ENCODE data around the gene FSCN2. TPM values are rescaled to one million over a fixed set of nuclear protein-coding genes. Genes with fewer than 3 reads are reported as not detected.
A peak's percentile ranks its signal among the peaks of the same experiment; 100 is the strongest.

The FSCN2 gene
- total RNA-seq, 1 donor from 2014 or later, result 0.26 TPM

DNA sequence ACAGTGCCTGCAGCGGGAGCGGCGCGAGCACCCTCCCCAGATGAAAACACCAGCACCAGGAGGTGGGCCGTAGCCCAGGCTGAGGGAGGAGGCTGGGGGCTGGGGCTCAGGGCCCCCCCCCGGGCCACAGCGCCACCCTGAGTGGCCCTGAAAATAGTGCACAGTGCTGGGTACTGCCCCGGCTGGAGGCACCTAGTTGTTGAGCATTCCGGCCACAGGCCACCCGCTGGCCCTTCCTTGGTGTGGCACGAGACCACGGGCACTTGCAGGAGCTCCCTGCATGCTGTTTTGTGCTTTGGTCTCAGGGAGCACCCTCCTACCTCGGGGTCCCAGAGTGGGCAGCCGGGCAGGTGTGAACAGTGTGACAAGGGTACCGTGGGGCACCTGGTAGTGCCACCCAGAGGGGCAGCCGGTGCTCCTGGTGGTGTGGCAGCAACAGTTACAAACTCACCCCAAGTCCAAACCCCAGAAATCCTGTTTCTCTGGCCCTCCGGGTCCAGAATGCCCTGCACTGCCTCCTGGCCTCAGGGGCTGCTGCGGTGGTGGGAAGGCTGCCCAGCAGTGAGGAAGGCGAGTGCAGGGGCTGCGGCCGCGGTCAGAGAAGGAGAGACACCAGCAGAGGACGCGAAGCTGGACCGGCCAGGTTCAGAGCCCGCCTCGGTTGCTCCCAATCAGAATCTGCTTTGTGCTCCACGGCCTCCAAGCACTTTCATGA lies 11.9 kb downstream of the FSCN2 start:
- DNase-seq (ENCODE audit: low read depth in 2 of 2), result no peak

DNA sequence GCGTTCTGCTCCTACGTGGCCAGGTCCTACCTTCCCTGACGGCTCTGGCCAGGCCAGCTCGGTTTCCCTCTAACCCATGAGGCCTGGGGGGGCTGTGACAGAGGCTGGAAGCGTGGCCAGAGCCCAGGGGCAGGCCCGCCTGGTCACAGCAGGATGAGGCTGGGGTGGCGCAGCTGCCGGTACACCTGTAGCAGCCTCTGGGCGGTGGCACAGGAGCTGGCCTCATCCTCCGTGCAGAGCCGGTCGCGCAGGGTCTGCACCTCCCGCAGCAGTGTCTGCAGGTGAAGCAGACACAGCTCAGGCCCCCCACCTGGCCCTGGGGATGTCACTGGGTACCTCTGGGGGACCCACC lies 12.5 kb downstream of the FSCN2 start:
- no peak for DNase-seq (ENCODE audit: low read depth in 2 of 2)

DNA sequence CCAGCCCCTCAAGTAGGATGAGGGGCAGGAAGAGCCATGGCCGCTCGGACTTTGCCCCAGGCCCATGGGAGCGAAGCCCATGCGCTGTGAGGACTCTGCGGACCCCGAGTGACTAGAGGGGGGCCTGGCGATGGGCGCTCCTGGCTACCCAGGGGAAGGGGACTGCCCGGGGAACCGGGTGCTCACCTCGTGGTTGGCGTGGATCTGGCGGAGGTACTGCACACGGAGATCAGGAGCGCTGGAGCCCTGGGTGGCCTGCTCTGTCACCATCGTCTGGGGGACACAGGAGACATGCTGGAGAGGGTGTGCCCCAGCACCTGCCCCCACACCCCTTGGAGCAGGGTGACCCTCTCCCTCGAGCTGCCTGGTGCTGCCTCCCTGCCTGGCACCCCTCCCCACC lies 12.9 kb downstream of the FSCN2 start:
- DNase-seq (ENCODE audit: low read depth in 2 of 2), result no peak

DNA sequence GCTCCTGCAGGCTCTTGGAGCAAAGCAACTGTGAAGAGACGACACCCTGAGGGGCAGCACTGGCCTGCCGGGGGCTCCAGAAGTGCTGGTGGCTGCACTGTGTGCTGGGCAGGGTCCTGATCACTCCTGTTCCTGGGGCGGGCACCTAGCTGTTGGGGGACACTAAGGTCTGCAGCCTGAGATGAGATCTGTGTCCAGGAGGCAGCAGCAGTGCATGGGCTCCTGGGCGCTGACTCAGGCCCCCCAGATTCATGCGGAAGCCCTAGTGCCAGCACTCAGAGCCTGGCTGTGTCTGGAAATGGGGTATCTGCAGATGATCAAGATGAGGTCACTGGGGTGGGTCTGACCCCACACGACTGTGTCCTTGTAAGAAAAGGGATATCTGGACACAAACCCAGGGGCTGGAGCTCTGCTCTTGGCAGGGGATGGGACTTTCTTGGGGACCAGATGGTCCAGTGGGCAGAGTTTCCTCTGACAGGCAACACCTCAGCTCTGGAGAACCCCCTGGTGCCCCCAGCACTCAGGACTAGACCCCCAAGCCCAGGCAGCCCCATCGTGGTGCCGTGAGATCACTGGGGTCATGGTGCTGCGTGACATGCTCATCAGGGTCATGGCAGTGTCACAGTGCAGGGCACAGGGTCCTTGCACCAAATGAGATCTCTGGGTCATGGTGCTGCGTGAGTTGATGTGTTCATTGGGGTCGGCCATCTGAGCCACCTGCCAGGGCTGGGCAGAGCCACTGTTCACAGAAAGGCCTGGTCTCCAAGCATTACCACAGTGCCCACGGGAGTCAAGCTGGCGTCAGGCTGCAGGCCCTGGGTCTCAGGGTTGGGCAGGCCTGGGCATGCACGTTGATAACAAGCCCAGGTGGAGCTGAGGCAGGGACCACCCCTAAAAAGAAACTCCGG lies 14.5 kb downstream of the FSCN2 start:
- no peak for DNase-seq (ENCODE audit: low read depth in 2 of 2)

GRCh38 chr17:81543339-81543675 lies 15.1 kb downstream of the FSCN2 start:
- DNase-seq (ENCODE audit: low read depth in 2 of 2), result no peak

DNA sequence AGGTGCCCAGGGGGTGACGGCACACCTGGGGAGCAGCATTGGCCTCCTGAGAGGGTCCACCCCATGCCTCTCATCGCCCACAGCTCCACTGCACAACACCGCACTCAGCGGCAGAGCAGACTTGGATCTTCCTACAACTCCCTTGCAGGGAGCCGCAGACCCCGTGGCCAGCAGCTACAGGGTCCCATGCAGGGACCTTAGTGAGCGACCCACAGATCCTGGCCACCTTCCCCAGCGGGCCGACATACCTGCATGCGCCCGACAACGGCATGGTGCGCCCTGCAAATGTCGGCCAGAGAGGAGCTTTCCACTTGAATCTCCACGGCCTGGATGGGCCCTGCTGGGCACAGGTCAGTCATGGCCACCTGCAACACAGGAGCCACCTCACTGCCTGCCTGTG lies 15.6 kb downstream of the FSCN2 start:
- no peak for DNase-seq (ENCODE audit: low read depth in 2 of 2)

DNA sequence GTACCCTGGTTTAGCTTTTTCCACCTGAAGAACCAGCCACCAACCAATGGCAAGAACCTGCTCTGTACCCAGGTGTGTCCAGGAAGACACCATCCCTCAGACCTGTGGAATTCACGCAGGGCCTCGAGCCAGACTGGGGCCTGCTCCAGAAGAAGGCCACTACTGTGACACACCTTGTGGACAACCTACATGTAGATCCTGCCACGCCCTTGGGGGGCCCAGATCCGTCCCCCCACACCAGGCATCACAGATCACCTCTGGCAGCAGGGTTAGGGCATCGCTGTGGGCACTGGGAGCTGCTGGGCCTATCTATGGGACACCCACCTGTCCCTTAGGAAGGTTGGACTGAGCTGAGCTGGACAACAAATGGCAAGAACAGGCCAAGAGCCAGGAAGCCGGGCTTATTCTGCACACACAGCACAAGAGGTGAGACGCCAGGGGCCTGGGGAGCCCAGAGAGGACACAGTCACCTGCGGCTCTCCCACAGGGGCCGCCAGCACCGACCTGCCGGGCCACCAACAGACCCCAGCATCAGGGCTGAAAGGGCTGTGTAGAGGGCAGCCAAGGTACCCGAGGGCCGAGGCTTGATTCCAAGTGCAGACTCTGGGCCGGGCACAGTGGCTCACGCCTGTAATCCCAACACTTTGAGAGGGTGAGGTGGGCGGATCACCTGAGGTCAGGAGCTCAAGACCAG lies 16.3 kb downstream of the FSCN2 start:
- DNase-seq (ENCODE audit: low read depth in 2 of 2), result no peak

DNA sequence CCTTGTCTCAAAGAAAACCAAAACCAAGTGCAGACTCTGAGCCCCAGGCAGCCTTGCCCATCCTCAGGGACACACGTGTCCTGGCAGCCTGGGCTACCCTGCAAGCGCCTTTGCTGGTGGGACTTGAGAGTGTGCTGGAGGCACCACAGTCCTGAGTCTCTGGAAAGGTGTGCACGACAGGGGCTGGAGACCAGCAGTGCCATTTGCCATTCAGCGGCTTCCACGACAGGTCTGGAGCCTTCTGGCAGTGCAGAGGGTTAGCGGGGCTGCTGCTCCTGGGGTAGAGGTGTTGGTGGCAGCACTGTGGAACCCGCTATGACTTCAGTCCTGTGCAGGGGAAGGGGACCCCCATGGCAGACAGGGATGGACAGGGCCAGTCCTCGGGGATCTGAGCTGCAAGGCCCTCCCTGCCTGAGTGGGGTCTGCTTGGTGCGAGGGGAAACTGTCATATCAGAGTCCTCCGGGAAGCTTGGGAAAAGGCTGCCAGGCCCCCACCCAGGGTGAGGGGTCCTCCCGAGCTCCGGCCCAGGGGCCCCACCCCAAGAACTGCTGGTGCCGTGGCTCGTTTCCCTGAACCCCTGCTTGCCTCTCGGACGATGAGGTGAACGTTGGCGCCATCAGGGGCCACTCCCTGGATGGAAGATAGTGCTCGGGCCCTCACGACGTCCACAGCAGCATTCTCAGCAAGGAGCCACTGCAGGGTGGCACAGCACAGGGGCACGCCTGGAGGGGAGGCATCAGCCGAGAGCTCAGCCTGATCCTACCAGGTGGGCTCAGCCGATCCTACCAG lies 17.2 kb downstream of the FSCN2 start:
- DNase-seq (ENCODE audit: low read depth in 2 of 2), result no peak

DNA sequence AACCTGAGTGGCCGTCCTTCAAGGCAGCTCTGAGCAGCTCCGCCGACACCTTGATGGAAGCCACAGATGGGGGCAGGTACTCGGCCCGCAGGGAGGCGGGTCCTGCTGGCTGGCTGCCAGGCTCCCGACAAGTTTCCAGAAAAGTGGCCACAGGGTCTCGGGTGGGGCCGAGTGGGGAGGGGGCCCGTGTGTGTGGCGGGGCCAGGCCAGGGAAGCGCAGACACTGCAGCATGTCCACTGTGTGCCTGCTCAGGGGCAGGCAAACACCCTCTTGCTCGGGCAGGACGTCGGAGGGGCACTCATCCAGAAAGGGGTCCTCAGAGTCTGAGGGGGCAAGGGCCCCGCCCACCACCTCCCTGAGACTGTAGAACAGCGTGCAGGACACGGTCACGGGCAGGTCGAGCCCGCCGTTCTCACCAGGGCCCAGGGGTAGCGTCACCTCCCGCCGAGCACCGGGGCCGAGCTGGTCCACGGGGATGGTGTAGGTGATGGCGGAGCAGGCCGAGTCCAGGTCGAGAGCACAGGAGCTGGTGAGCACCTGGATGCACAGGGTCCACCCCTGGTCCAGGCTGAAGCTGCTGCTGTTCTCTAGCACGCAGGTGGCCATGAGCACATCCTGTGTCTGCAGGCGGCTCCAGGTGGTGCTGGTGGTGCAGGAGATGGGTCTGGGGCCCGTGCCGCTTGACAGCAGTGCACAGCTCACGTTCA lies 18.9 kb downstream of the FSCN2 start:
- DNase-seq (ENCODE audit: low read depth in 2 of 2), result no peak

DNA sequence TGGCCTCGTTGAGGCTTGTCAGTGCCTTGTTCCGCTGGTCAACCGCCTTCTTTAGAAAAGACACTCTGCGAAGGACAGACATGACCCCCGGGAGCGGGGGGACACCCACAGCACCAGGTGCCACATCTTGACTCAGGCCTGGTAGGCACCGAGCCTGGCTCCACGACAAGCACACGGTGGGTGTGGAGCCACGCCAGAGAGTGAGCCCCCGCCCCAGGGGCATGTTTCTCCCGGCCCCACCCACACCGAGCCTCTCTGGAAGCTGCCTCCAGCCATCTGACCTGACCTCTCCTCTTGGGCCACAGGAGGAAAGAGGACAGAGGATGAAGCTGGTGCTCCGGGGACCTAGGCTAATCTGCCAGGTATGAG lies 19.4 kb downstream of the FSCN2 start:
- no peak for DNase-seq (ENCODE audit: low read depth in 2 of 2)

GRCh38 chr17:81549031-81549557 lies 20.9 kb downstream of the FSCN2 start:
- DNase-seq (ENCODE audit: low read depth in 2 of 2), result peak in 1 of 2 donors; percentile 41

GRCh38 chr17:81549826-81550225 lies 21.6 kb downstream of the FSCN2 start:
- DNase-seq (ENCODE audit: low read depth in 2 of 2), result no peak

DNA sequence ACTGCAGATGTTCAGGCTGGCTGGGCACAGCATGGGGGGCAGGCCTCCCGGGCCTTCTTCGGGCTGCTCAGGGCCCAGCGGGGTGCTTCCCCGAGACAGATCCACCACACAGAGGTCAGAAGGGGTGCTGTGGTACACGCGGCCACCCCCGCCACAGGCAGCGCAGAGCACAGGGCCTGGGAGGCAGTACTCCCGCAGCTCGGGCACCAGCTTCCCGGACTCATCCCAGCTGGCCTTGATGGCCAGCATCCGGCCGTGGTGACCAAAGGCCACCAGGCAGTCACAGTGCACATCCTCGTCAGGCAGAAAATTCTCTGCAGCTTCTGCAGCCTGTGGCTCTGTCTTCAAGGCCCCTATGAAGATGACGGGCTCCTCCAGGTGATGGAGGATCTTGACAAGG lies 22.1 kb downstream of the FSCN2 start:
- DNase-seq (ENCODE audit: low read depth in 2 of 2), result no peak

- no peak for DNase-seq (ENCODE audit: low read depth in 2 of 2)
Measured at GRCh38 chr17:81550830-81551457, 22.8 kb downstream of the FSCN2 start.

- DNase-seq (ENCODE audit: low read depth in 2 of 2), result peak; percentile 50 to 80
Measured at GRCh38 chr17:81551458-81552243, 23.5 kb downstream of the FSCN2 start.

DNA sequence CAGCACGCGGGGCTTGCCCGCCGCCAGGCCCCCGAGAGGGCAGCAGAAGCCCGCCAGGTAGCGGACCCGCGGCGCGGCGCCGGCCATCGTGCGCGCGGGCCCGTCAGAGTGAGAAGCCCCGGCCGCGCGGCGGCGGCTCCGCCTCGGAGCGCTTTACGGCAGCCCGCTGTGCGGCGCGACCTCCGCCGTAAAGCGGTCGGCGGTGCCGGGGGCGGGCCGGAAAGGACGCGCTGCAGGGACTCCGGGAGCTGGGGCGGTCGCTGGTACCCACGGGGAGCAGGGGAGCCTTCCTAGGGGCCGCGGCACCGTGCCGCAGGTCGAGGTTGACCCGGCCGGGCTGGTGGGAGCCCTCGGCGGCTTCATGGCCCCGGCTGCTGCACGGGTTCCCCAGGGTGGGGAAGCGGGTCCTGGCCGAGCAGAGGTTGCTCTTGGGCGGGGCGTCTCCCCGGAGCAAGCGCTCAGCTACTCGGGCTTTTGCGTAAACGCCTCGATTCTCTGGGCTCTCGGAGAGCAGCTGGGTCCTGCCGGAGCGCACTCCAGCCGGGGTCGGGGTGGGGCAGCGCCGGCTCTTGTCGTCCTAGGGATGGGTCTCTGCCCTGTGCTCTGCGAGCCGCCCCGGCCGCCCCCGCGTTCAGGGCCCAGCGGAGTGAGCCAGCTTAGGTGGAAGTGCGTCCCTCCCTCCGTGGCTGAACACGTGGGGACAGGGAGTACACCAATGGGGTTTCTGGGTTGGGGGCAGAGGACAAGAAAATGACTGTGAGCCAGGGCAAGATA lies 24.3 kb downstream of the FSCN2 start, which contains the start of gene FAAP100:
Gene FAAP100, minus strand, starts transcription at position 110 of the 774 bp plus-strand sequence. Its CDS starts 23 bp downstream, at position 87.
- peak; percentile 48 to 86 for DNase-seq (ENCODE audit: low read depth in 2 of 2)

GRCh38 chr17:81553018-81553615 lies 24.9 kb downstream of the FSCN2 start:
- peak in 1 of 2 donors; percentile 73 for DNase-seq (ENCODE audit: low read depth in 2 of 2)

DNA sequence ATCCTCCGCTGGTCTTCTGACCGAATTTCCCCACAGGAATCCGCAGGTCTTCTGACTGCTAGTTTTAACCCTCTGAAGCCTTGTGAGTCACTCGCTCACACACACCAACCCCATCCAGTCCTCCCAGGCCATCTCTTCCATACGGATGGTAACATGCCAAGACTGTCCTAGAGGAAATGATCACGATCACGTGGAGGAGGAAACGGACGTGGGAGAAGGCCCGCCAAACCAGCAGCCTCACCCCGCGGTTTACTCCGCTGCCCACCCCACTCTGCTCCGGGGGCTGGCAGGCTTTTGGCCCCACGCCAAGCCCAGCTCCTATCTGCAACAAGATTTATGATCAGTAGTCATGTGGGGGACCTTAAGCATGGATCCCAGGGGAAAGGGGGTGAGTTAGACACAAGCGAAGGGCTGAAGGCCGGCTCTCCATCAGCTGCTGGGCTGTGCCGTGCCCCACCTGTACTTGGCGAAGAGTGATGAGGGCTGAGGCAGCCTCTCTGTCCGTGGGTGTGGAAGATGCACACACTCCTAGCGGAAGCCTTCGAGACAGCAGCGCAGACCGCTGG lies 25.5 kb downstream of the FSCN2 start:
- DNase-seq (ENCODE audit: low read depth in 2 of 2), result peak; percentile 63 to 92
